HG03469 (cell line): Measurements from ENCODE around the gene CLECL1.
"Not testable (repeated sequence)": the region's sequence is repeated elsewhere in the genome, so short reads cannot be mapped to it uniquely, and the experiment has no call there.

Experiments used
- ATAC-seq: cut with Tn5 transposase; IDR thresholded peaks from one replicate; pipeline ENCODE4 v1.9.1; 2021; ENCODE audit warnings: mild to moderate bottlenecking, moderate library complexity, moderate number of reproducible peaks; ENCODE audit not compliant: unreplicated experiment

CLECL1 gene

DNA sequence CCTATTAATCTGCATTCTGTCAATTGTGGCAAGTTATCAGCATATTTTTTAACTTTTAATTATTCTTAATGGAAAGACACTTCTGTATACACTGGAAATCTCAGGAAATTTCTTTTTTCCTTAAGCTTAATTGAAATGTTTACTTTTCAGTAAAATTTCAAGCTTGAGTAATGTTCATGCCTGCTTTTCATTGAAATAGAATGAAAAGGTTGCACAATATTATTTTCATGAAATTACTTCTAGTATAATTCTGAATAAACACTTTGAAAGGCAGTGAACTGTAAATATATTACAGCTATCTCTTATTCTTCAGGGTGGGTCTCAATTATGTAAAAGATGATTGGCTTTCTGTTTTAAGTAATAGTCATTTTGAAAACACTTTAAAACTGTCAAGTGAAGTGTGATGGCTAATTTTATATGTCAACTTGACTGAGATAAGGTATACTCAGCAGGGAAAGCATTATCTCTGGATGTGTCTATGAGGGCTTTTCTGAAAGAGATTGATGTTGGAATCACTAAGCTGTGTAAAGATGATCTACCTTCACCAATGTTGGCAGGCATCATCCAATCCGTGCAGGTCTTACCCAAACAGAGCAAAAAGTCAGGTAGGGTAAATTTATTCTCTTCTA, 33.5 kb downstream of the CLECL1 start:
- ATAC-seq: no peak

DNA sequence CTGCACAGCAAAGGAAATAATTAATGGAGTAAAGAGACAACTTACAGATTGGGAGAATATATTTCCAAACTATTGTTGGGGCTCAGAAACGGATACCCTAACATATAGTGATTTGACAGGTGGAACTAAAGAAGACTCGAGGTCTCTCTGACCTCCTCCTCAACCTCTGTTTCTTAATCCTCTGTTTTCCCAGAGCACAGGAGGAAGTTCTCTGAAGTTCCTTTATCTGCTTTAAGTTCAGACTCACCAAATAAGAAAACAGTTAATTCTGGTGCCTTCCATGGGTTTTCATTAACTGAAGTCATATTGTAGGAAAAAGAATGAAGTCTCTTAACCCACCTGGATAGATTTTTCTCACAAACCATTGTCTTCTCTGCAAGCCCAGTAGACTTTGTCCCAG, 34.2 kb downstream of the CLECL1 start:
- ATAC-seq: no peak

- no peak for ATAC-seq
Observed at GRCh38 chr12:9697619-9698018, 35.3 kb downstream of the CLECL1 start.

DNA sequence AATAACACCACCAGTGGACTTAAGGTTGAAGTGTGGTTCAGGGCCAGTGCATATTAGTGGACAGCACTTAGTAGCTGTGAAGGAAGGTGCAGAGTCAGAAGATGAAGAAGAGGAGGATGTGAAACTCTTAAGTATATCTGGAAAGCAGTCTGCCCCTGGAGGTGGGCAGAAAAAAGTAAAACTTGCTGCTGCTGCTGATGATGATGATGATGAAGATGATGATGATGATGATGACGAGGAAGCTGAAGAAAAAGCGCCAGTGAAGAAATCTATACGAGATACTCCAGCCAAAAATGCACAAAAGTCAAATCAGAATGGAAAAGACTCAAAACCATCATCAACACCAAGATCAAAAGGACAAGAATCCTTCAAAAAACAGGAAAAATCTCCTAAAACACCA, 37.2 kb downstream of the CLECL1 start:
- not testable (repeated sequence) for ATAC-seq

DNA sequence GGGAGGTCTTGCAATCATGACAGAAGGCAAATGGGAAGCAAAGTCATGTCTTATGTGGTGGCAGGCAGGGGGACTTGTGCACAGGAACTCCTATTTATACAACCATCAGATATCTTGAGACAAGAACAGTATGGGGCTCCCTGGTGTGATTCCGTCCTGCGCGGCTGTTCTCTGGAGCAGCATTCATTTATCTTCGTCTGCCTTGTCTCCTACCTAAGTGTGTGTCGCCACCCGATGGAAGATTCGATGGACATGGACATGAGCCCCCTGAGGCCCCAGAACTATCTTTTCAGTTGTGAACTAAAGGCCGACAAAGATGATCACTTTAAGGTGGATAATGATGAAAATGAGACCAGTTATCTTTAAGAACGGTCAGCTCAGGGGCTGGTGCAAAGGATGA, 37.7 kb downstream of the CLECL1 start:
- ATAC-seq: not testable (repeated sequence)

GRCh38 chr12:9694241-9694640, 38.7 kb downstream of the CLECL1 start:
- no peak for ATAC-seq

GRCh38 chr12:9692909-9693308, 40.0 kb downstream of the CLECL1 start:
- no peak for ATAC-seq

- ATAC-seq: no peak
Observed at GRCh38 chr12:9687228-9687627, 45.7 kb downstream of the CLECL1 start.

DNA sequence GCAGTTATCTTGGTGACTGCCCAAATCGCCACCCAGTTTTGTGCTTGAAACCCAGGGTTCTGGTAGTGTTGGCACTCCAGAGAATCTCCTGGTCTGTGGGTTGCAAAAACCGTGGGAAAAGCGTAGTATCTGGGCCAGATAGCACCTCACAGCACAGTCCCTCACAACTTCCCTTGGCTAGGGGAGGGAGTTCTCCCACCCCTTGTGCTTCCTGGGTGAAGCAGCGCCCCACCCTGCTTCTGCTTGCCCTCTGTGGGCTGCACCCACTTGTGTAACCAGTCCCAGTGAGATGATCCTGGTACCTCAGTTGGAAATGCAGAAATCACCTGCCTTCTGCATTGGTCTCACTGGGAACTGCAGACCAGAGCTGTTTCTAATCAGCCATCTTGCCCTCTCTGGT, 47.0 kb downstream of the CLECL1 start:
- no peak for ATAC-seq

- not testable (repeated sequence) for ATAC-seq
Observed at GRCh38 chr12:9685366-9685765, 47.5 kb downstream of the CLECL1 start.

GRCh38 chr12:9682949-9683348, 49.9 kb downstream of the CLECL1 start:
- ATAC-seq: not testable (repeated sequence)

DNA sequence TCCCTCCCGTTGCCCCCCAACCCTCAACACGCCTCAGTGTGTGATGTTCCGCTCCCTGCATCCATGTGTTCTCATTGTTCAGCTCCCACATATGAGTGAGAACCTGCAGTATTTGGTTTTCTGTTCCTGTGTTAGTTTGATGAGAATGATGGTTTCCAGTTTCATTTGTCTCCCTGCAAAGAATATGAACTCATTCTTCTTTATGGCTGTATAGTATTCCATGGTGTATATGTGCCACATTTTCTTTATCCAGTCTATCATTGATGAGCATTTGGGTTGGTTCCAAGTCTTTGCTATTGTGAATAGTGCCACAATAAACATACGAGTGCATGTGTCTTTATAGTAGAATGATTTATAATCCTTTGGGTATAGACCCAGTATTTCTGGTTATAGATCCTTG, 50.4 kb downstream of the CLECL1 start:
- ATAC-seq: not testable (repeated sequence)

DNA sequence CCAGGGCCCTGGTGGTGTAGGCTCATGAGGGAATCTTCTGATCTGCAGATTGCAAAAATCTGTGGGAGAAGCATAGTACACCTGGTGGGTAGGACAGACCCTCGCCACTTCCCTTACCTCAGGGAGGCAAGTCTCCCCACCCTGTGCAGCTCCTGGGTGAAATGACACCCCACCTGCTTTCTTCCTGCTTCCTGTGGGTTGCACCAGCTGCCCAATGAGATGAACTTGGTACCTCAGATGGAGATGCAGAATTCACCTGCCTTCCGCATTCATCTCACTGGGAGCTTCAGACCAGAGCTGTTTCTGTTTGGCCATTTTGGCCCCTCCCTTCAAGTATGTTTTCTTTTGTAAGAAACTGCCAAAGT, 58.7 kb downstream of the CLECL1 start:
- no peak for ATAC-seq

- no peak for ATAC-seq
Observed at GRCh38 chr12:9673404-9674225, 59.3 kb downstream of the CLECL1 start.
